NT2/D1 (cell line): ENCODE results near the gene USP2.

Experiments
- DNase-seq: peaks from one replicate; pipeline ENCODE4 v3.0.0-alpha.2; 2011; ENCODE audit warnings: low read depth, low spot score
- H3K27me3 ChIP-seq: 2 replicates; pipeline ENCODE4 v1.6.0; 2011; ENCODE audit warnings: mild to moderate bottlenecking; ENCODE audit not compliant: insufficient read length, insufficient read depth
- H3K36me3 ChIP-seq: 2 replicates; pipeline ENCODE4 v1.6.1; 2011; ENCODE audit warnings: mild to moderate bottlenecking, low read length, mixed read lengths; ENCODE audit not compliant: insufficient read depth, insufficient read length
- H3K4me1 ChIP-seq: 2 replicates; pipeline ENCODE4 v1.5.1; 2011; ENCODE audit not compliant: insufficient read depth, insufficient read length
- H3K4me3 ChIP-seq: 2 replicates; pipeline ENCODE4 v1.5.1; 2011; ENCODE audit warnings: low read depth; ENCODE audit not compliant: insufficient read length
- H3K9ac ChIP-seq: 2 replicates; pipeline ENCODE4 v1.6.0; 2011; ENCODE audit warnings: low read depth; ENCODE audit not compliant: insufficient read length
- H3K9me3 ChIP-seq: 2 replicates; pipeline ENCODE4 v1.5.1; 2011; ENCODE audit warnings: mild to moderate bottlenecking, low read length; ENCODE audit not compliant: insufficient read depth
- SUZ12 ChIP-seq: IDR thresholded peaks from 2 replicates; pipeline ENCODE4 v1.6.1; 2011; ENCODE audit not compliant: insufficient read length, insufficient read depth; ENCODE audit errors: extremely low read depth
- YY1 ChIP-seq: IDR thresholded peaks from 2 replicates; pipeline ENCODE4 v1.6.1; 2011; ENCODE audit not compliant: insufficient read length, insufficient read depth
- ZNF274 ChIP-seq: IDR thresholded peaks from 2 replicates; pipeline ENCODE4 v1.6.1; 2011; ENCODE audit warnings: mild to moderate bottlenecking, low read depth, low read length

The USP2 gene

GRCh38 chr11:119372260-119373058 is 9.0 kb downstream of the USP2 start:
- Histone ChIP-seq H3K9me3 (no peaks in the 10 kb centered on the region), H3K27me3 (no peaks in the 10 kb centered on the region), H3K9ac (no peak overlapping the region), H3K4me1 (peaks cover 48% of the 10 kb centered on the region), H3K4me3 (no peak overlapping the region), H3K36me3 (no peaks in the 10 kb centered on the region)
- DNase-seq: no peak
- no peak for TF ChIP-seq YY1
- TF ChIP-seq ZNF274: no peak
- no peak for TF ChIP-seq SUZ12

DNA sequence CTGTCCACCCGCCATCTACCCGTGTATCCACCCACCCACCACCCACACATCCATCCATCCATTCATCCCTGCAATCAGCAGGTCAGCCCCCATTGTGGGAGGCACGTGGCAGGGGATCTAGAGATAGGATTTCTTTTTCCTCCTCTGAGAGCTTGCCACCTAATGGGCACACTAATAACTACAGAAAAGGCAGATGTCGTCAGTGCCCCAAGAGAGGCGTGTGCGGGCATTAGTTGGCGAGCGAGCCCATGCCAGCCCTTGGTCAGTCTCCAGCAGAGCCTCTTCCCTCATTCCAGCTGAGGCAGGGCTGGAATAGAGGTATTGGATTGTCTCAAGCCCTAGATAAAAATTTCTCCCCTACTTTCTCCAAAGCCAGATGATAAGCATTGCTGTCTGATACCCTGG is 9.7 kb downstream of the USP2 start:
- H3K9ac ChIP-seq: no peak overlapping the region
- peaks cover 44% of the 10 kb centered on the region for H3K4me1 ChIP-seq
- H3K9me3 ChIP-seq: no peaks in the 10 kb centered on the region
- H3K27me3 ChIP-seq: no peaks in the 10 kb centered on the region
- no peak overlapping the region for H3K4me3 ChIP-seq
- no peak for DNase-seq
- TF ChIP-seq ZNF274: no peak
- TF ChIP-seq YY1: no peak
- no peak for TF ChIP-seq SUZ12
- H3K36me3 ChIP-seq: no peaks in the 10 kb centered on the region

DNA sequence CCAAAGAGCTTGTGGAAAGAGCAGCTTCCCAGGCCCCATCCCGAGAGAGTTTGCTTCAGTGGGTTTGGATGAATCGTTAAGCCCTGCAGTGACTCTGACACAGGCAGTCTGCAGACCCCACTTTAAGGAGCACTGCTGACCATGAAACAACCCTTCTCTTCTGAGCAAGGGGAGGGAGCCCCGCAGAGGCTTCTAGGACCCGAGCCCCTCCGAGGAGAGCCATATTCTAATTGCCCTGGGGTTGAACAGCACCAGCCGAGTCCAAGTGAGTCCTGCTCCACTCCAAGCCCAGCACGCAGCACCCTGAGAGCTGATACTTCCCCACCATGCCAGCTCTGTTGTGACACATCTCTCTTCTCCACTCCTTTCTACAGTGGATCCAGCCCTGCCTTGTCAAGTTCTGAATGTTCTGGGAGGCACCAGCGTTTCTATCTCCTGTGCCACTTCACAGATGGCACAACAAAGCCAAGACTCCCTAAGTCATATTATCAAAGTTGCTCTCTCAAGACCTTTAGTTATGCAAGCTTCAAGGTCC is 10.4 kb downstream of the USP2 start:
- no peak for TF ChIP-seq ZNF274
- no peak for TF ChIP-seq YY1
- no peak for TF ChIP-seq SUZ12
- Histone ChIP-seq H3K4me1 (peaks cover 38% of the 10 kb centered on the region), H3K36me3 (no peaks in the 10 kb centered on the region), H3K9me3 (no peaks in the 10 kb centered on the region), H3K9ac (no peak overlapping the region), H3K4me3 (no peak overlapping the region), H3K27me3 (no peaks in the 10 kb centered on the region)
- no peak for DNase-seq

GRCh38 chr11:119370486-119371046 is 10.9 kb downstream of the USP2 start:
- Histone ChIP-seq H3K4me1 (peaks cover 33% of the 10 kb centered on the region), H3K27me3 (no peaks in the 10 kb centered on the region), H3K9me3 (no peaks in the 10 kb centered on the region), H3K36me3 (no peaks in the 10 kb centered on the region), H3K9ac (no peak overlapping the region), H3K4me3 (no peak overlapping the region)
- no peak for DNase-seq
- TF ChIP-seq SUZ12 (no peak), ZNF274 (no peak), YY1 (no peak)

- Histone ChIP-seq H3K9ac (no peak overlapping the region), H3K27me3 (peaks cover 10% of the 10 kb centered on the region), H3K36me3 (no peaks in the 10 kb centered on the region), H3K4me3 (no peak overlapping the region), H3K9me3 (no peaks in the 10 kb centered on the region), H3K4me1 (peaks cover 27% of the 10 kb centered on the region)
- no peak for DNase-seq
- TF ChIP-seq SUZ12 (no peak), YY1 (no peak), ZNF274 (no peak)
Observed at GRCh38 chr11:119369132-119369925, 12.2 kb downstream of the USP2 start.

GRCh38 chr11:119368121-119369034 is 13.1 kb downstream of the USP2 start:
- H3K36me3 ChIP-seq: no peaks in the 10 kb centered on the region
- peaks cover 15% of the 10 kb centered on the region for H3K27me3 ChIP-seq
- TF ChIP-seq YY1: no peak
- TF ChIP-seq ZNF274: no peak
- TF ChIP-seq SUZ12: no peak
- peaks cover 22% of the 10 kb centered on the region for H3K4me1 ChIP-seq
- H3K9ac ChIP-seq: peak overlapping the region; percentile 42
- no peak overlapping the region for H3K4me3 ChIP-seq
- DNase-seq: no peak
- H3K9me3 ChIP-seq: no peaks in the 10 kb centered on the region
